GM12878 (cell line): Measurements from ENCODE around the gene SEMA3D. TPM values are rescaled to one million over a fixed set of nuclear protein-coding genes. Genes with fewer than 3 reads are reported as not detected.

Source experiments
- ATAC-seq: fragments of 200-7000 bp; cut with Tn5 transposase; 3 replicates; pipeline ENCODE4 v1.9.1; 2020; ENCODE audit warnings: mild to moderate bottlenecking, moderate library complexity
- BruUV-seq: library from RNA; stranded (reverse); fragments of 400-500 nt; replicated peaks from 2 replicates; lab custom pipeline; 2021; lab: Mats Ljungman, UMichigan
- CTCF ChIA-PET: fragments of 300-600 bp; sonication (Branson Sonifier 250); formaldehyde crosslinking; extraction: SDS; loops from one replicate; lab custom pipeline; 2021; ENCODE audit warnings: inconsistent platforms; lab: Yijun Ruan, JAX
- POLR2A ChIA-PET: fragments of 350-600 bp; formaldehyde crosslinking; extraction: SDS; loops from one replicate; lab custom pipeline; 2021; ENCODE audit warnings: inconsistent platforms; lab: Charles Lee
- RAD21 ChIA-PET: fragments of 300-600 bp; sonication (Branson Sonifier 250); formaldehyde crosslinking; loops from one replicate; lab custom pipeline; 2023; ENCODE audit warnings: antibody characterized with exemption; ENCODE audit not compliant: unreplicated experiment; lab: Charles Lee
- SMC1A ChIA-PET: fragments of 300-600 bp; sonication (Branson Sonifier 250); formaldehyde crosslinking; loops from one replicate; lab custom pipeline; 2023; ENCODE audit not compliant: unreplicated experiment, uncharacterized antibody; lab: Charles Lee
- DNase-seq: peaks from one replicate; pipeline ENCODE4 v3.0.0-alpha.2; 2011; ENCODE audit warnings: low read depth, low spot score
- FAIRE-seq: peaks from 3 replicates; lab custom pipeline; 2011; peaks lifted over from hg19 to GRCh38; lab: Jason Lieb, UNC
- H2AFZ ChIP-seq: 2 replicates; pipeline ENCODE4 v1.6.0; 2011; ENCODE audit warnings: low read depth, low read length, control low read depth; ENCODE audit not compliant: control insufficient read depth
- H3K27ac ChIP-seq: 2 replicates; pipeline ENCODE4 v1.5.1; 2011; ENCODE audit warnings: control low read depth; ENCODE audit not compliant: control insufficient read depth, insufficient read depth
- H3K27me3 ChIP-seq, 2 experiments: replicated peaks in 1 of 2; 2 replicates each; pipeline versions ENCODE4 v1.6.0 to v1.6.1; 2011; ENCODE audit warnings: low read length in 1 of 2; ENCODE audit not compliant: control insufficient read depth in 2 of 2, insufficient read depth in 2 of 2
- H3K36me3 ChIP-seq, 2 experiments: 2 replicates each; pipeline ENCODE4 v1.5.1; 2011; ENCODE audit warnings: low read length in 1 of 2; ENCODE audit not compliant: control insufficient read depth in 2 of 2, insufficient read depth in 2 of 2
- H3K4me1 ChIP-seq: 2 replicates; pipeline ENCODE4 v1.6.1; 2011; ENCODE audit warnings: mild to moderate bottlenecking, low read length, moderate library complexity, mixed read lengths; ENCODE audit not compliant: control insufficient read depth, insufficient read depth
- H3K4me2 ChIP-seq: 2 replicates; pipeline ENCODE4 v1.6.0; 2011; ENCODE audit warnings: control low read depth; ENCODE audit not compliant: control insufficient read depth, insufficient read depth
- H3K4me3 ChIP-seq: fragments of 200-600 bp; sonication (generic); 2 replicates; pipeline ENCODE4 v1.5.1; 2016
- H3K79me2 ChIP-seq: 2 replicates; pipeline ENCODE4 v1.6.0; 2011; ENCODE audit warnings: low read length; ENCODE audit not compliant: control insufficient read depth, insufficient read depth
- H3K9ac ChIP-seq: 2 replicates; pipeline ENCODE4 v1.8.0; 2011; ENCODE audit warnings: low read length, control low read depth, mixed read lengths; ENCODE audit not compliant: control insufficient read depth, insufficient read depth
- H3K9me3 ChIP-seq: replicated peaks from 3 replicates; pipeline ENCODE4 v1.5.1; 2011; ENCODE audit warnings: mild to moderate bottlenecking, low read length; ENCODE audit not compliant: control insufficient read depth, insufficient read depth
- H4K20me1 ChIP-seq: 2 replicates; pipeline ENCODE4 v1.6.0; 2011; ENCODE audit not compliant: control insufficient read depth, insufficient read depth
- CBX3 ChIP-seq: fragments of 200-600 bp; sonication (generic); IDR thresholded peaks from 2 replicates; pipeline ENCODE4 v1.6.1; 2016; ENCODE audit warnings: low read depth, borderline replicate concordance
- CUX1 ChIP-seq: IDR thresholded peaks from 2 replicates; pipeline ENCODE4 v1.6.1; 2012; ENCODE audit warnings: improper control_type of control experiment, low read depth, low read length; ENCODE audit not compliant: insufficient replicate concordance
- ELK1 ChIP-seq: IDR thresholded peaks from 2 replicates; pipeline ENCODE4 v1.6.1; 2012; ENCODE audit warnings: low read depth, low read length, improper control_type of control experiment
- EP300 ChIP-seq, 2 experiments: fragments of 150-350 bp in 1 of 2; IDR thresholded peaks; 2 replicates each; pipeline ENCODE4 v1.6.1; 2011 to 2012; ENCODE audit warnings: low read depth in 2 of 2, low read length in 2 of 2, borderline replicate concordance in 1 of 2, improper control_type of control experiment in 1 of 2, inconsistent platforms in 1 of 2; ENCODE audit not compliant: control insufficient read depth in 1 of 2
- MYC ChIP-seq: IDR thresholded peaks from 2 replicates; pipeline ENCODE4 v1.6.1; 2011; ENCODE audit warnings: mild to moderate bottlenecking, low read length, moderate library complexity, inconsistent platforms; ENCODE audit not compliant: insufficient read depth, insufficient replicate concordance, insufficient read length, severe bottlenecking
- NFYB ChIP-seq: IDR thresholded peaks from 2 replicates; pipeline ENCODE4 v1.6.1; 2011; ENCODE audit warnings: low read depth, mild to moderate bottlenecking, low read length, improper control_type of control experiment, moderate library complexity; ENCODE audit not compliant: insufficient read depth
- NKRF ChIP-seq: fragments of 450-650 bp; conservative IDR thresholded peaks from 2 replicates; pipeline ENCODE4 v1.6.1; 2017; ENCODE audit warnings: mild to moderate bottlenecking, moderate library complexity
- SIN3A ChIP-seq: IDR thresholded peaks from 2 replicates; pipeline ENCODE4 v1.6.1; 2012; ENCODE audit warnings: low read depth, low read length, improper control_type of control experiment
- WRNIP1 ChIP-seq: IDR thresholded peaks from 2 replicates; pipeline ENCODE4 v1.6.1; 2011; ENCODE audit warnings: low read depth, low read length, improper control_type of control experiment, borderline replicate concordance
- WGBS: methylation state at CpG from one replicate; pipeline ENCODE4 v1.1.6; 2016; ENCODE audit warnings: low lambda C conversion rate; ENCODE audit not compliant: insufficient replicate concordance, insufficient coverage; ENCODE audit errors: missing lambda C conversion rate; 5-methylcytosine and 5-hydroxymethylcytosine counted together
- in situ Hi-C: fragments of 300-500 bp; cut with MboI; formaldehyde crosslinking; loops from 9 replicates; pipeline ENCODE4 v1.14.3; 2018; ENCODE audit warnings: mixed read lengths
- intact Hi-C: fragments of 100-400 bp; cut with micrococcal nuclease; formaldehyde crosslinking; loops from one replicate; pipeline ENCODE4 v1.14.2; 2022; ENCODE audit not compliant: unreplicated experiment
- polyA plus RNA-seq, 11 experiments: library from polyadenylated mRNA; depleted of rRNA in 4 of 11; unstranded in 6 of 11; stranded (reverse) in 5 of 11; fragments of >200 nt; fragmentation: Nextera tagmentation in 4 of 11; fragmentation: Illumina TruSeq in 1 of 11; extraction: Ambion mirVana in 4 of 11; extraction: Trizol in 1 of 11; gene quantifications; 1 replicate in 1 of 11; 2 replicates in 10 of 11; pipeline versions ENCODE4 v1.2.1 to v1.2.3, GENCODE V29; 2011 to 2016; ENCODE audit warnings: inconsistent platforms in 2 of 11, missing spikeins in 2 of 11, low read depth in 1 of 11
- total RNA-seq, 4 experiments: library from RNA; depleted of rRNA in 3 of 4; stranded (reverse); fragments of >200 nt in 3 of 4; fragmentation: Illumina TruSeq in 1 of 4; extraction: Trizol in 1 of 4; gene quantifications; 2 replicates each; pipeline versions ENCODE4 v1.2.1 to v1.2.3, GENCODE V29; 2013 to 2021

The SEMA3D gene
- total and polyA plus RNA-seq, 10 of the 15 experiments (the other 5 are each of a cell fraction or from before 2014, with no cell fraction given): 0.04 TPM; not detected in 9

- H3K36me3 ChIP-seq: no peaks in the 10 kb centered on the region
- FAIRE-seq: no peak
- POLR2A ChIA-PET: no interaction called here
- no peaks in the 10 kb centered on the region for H3K79me2 ChIP-seq
- no peak for ATAC-seq
- DNase-seq: no peak
- no TSS peak for BruUV-seq
- no peak overlapping the region for H2AFZ ChIP-seq
- SMC1A ChIA-PET: interaction anchor here (0.7 to 1.8 kb wide), 2 partner anchors 13 to 687 kb away, joined by 3 to 4 read pairs; no protein-coding TSS in a partner anchor
- no peak overlapping the region for H3K4me2 ChIP-seq
- H3K9me3 ChIP-seq: no peaks in the 10 kb centered on the region
- no peak overlapping the region for H3K27ac ChIP-seq
- WGBS: 0% methylated on average over 1 of the region's 1 CpG
- in situ Hi-C loops (no loop called here), intact Hi-C loops (no loop called here)
- TF ChIP-seq NFYB: no peak
- no peak for TF ChIP-seq EP300 (IDR thresholded peaks at IDR 0.05; ENCODE audit: borderline replicate concordance in 1 of 2, control insufficient read depth in 1 of 2, low read depth in 2 of 2, low read length in 2 of 2)
- TF ChIP-seq CBX3: no peak
- no peak for TF ChIP-seq ELK1
- TF ChIP-seq WRNIP1: no peak
- TF ChIP-seq SIN3A: no peak
- TF ChIP-seq CUX1: no peak
- no peak for TF ChIP-seq MYC
- TF ChIP-seq NKRF: no peak
- H3K9ac ChIP-seq: no peak overlapping the region
- H3K4me3 ChIP-seq: no peak overlapping the region
- H3K27me3 ChIP-seq: no peaks in the 10 kb centered on the region
- RAD21 ChIA-PET: no interaction called here
- H3K4me1 ChIP-seq: no peaks in the 10 kb centered on the region
- CTCF ChIA-PET: no interaction called here
- H4K20me1 ChIP-seq: no peaks in the 10 kb centered on the region
These were observed 237.8 kb downstream of the SEMA3D start for GRCh38 chr7:84949067-84949466.
